Measurements from ENCODE around the gene STON2.

STON2 gene

DNA sequence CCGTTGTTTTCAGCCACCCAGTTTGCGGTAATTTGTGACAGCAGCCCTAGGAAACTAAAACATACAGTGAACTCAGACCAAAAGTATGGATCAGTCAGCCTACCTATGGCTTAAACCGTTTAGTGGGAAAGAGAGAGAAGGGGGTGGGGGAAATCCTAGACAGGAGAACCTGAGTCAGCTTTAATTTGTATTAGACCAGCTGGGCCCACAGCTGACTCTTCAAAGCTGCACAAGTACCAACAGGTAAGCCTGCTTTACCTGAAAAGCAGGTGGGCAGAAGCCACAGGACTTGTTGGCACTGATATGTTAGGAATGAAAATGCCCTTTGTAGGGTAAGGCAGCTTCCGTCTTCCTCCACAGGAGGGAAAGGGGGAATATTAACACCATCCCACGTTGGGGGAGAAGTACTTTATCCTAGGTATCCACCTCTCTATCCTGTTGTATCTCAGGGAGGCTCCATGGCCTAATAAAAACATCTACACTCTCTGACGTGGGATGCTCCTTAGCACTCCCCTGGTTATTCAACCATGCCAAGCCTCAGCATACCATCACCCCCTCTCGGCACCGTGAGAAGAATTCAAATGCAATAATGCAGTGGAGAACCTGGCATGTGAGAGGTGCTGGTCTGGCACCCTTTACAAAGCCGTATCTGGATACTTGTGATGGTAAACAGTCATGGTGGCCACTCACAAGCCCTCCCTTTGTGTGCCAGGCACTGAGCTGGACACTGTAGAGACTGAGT is 70.3 kb downstream of the STON2 start:
- DNase-seq, result no peak

DNA sequence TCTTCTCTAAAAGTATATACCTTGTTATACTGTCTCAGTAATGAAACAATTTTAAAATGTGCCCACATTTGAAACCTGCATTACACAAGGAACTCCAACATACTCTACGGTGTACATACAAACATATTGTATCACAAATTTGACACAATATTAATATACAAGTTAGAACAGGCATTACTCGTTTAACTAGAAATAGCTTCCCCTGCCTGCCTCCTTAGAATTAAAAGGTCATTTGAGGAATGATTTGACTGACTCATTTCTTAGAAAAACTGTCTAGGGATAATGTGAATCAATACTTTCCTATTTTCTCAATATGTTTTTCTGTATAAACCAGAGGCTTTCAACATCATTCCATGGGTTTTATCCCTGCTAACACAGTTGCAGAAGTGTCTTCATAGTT is 73.7 kb downstream of the STON2 start:
- no peak for DNase-seq

DNA sequence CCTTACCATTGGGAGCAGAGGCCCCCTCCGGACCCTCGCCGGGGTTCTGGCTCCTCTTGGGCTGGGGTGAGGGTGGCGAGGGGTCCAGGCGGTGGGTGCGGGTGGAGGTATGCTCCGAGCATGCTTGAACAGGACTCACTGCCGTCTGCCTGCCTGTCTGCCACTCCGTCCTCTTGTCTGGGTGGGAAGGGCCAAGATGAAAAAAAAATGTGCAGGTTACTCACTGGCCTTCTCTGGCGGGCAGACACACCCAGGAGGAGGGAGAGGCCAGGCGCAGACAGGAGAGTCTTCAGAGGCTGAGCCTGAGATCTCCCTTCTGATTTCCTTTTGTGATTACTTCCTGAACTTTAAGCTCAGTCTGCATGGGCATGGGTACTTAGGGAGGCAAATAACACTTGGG is 76.1 kb downstream of the STON2 start:
- DNase-seq, result no peak

- no peak for DNase-seq
These were observed 77.0 kb downstream of the STON2 start for GRCh38 chr14:81323093-81323492.

DNA sequence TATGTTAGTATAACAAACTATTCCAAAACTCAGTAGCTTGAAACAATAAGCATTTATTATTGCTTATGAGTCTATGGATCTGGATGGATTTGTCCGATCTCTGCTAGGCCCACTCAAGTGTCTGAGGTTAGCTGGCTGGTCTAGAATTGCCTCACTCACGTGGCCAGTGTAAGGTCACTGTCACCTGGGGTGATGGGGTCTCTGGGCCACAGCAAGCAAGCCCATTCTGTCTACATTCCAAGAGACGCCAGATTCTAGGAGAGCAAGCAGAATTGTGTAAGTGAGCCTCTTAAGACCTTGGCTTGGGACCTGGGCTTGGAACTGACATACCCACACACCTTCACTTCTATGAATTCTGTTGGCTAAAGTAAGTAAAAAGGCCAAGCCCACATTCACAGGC is 80.2 kb downstream of the STON2 start:
- DNase-seq, result no peak

GRCh38 chr14:81319314-81319713 is 80.8 kb downstream of the STON2 start:
- no peak for DNase-seq

- no peak for DNase-seq
These were observed 84.8 kb downstream of the STON2 start for GRCh38 chr14:81315341-81315740.

GRCh38 chr14:81314443-81315175 is 85.5 kb downstream of the STON2 start:
- no peak for DNase-seq

DNA sequence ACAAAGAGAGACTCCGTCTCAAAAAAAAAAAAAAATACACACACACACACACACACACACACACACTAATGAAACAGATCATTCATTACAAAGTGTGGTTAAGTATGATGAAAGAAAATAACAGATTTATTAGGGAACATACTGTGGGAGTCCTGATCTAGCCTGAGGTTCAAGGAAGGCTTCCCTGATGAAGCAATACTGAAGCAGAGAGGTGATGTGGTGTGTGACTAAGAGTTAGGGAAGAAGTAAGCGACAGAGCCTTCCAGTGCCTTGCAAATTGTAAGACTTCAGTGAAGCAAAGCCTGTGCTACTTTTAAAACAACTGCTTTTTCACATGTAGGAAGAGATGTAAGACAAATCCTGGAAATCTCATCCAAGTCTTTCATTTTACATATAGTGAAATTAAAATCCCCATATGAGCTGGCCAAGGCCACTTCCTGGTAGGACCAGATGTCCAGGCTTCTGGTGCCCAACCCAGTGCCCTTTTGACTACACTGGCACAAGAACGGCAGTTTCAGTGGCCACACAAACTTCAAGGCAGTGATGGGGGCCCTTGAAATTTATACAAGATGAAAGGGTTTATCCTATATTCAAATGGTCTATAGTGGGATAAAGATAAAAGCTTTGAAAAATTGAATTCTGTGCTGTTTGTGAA is 86.2 kb downstream of the STON2 start:
- no peak for DNase-seq

GRCh38 chr14:81313200-81313599 is 86.9 kb downstream of the STON2 start:
- DNase-seq, result no peak

DNA sequence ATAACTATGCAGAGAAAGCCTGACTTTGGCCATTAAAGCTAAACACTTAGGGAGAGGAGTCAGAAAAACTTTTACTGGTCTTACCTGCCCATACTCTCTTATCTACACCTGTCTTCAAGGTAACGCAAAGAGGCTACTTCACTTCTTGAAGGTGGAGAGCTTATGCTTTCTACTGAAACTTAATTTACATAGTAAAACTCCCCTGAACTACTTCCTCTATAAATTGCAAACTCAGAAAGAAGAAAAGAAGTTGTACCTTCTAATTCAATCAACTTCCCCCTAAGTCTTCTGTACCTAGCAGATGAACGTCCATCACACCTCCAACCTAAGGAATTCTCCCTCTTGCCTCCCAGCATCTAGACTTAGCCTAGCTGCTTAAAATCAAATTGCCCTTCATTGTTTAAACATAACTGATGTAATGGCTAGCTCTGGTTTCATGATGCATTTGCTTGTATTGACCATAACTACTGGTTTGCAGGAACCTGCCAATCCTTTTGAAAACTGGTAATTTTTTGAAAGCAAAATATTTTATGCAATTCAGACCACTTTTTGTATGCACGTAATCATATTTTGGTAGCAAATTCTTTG is 87.7 kb downstream of the STON2 start:
- DNase-seq, result no peak

DNA sequence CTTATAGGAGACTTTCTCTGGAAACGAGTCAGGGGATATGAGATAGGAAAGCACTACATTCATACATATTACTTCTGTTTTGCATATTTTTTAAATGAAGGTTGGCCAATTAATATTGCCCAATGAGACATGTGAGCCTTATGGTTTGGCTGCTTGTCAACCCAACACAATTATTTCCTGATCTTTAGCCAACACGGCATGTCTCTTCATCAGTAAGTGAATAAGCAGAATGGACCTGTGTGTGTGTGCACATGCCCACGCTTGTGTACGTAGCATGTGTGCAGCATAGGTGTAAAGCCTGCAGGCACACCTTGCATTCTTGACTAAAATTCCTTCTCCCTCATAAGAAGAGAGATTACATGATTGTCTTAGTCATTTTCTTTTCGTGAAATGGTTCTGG is 88.3 kb downstream of the STON2 start:
- no peak for DNase-seq

DNA sequence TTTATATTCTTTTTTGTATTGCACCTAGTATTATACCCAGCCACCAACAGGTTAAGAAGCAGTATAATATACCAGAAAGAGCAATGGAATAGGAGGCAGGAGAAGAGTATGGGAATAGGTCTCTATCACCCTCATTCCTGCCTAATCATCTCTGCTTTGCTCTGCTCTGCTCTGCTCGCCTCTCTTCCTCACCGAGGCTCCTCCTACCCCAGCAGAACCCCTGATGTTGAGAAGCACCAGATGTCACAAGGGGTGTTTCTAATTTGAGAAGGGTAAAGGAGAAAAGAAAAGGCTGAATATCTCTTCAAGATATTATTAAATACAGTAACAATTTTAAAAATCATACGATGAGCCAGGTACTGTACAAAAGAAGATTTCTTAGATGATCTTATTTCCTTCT is 89.0 kb downstream of the STON2 start:
- no peak for DNase-seq

GRCh38 chr14:81310606-81311005 is 89.5 kb downstream of the STON2 start:
- DNase-seq, result no peak

GRCh38 chr14:81309511-81309910 is 90.6 kb downstream of the STON2 start:
- DNase-seq, result no peak

DNA sequence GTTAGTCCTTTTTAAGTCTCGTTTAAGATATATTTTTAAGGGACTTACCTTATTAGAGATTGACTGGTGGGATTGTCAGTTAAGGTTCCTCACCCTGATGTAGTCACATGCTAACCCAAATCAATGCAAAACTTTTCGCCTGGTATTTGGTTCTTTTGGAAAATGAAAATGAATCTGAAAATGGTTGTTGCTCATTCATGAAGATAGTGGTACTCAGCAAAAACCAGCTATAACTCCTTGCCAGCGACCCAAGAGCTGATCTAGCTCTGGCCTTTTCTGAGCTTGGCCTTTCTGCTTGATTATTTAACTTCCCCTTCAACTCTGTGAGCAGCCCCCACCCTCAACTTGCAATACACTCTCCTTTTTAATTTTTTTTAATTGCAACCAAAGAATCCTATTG is 94.4 kb downstream of the STON2 start:
- DNase-seq, result no peak

GRCh38 chr14:81305065-81305464 is 95.1 kb downstream of the STON2 start:
- DNase-seq, result no peak

- no peak for DNase-seq
These were observed 96.7 kb downstream of the STON2 start for GRCh38 chr14:81303258-81303935.

GRCh38 chr14:81302638-81303037 is 97.5 kb downstream of the STON2 start:
- no peak for DNase-seq

GRCh38 chr14:81301813-81302212 is 98.3 kb downstream of the STON2 start:
- no peak for DNase-seq

DNA sequence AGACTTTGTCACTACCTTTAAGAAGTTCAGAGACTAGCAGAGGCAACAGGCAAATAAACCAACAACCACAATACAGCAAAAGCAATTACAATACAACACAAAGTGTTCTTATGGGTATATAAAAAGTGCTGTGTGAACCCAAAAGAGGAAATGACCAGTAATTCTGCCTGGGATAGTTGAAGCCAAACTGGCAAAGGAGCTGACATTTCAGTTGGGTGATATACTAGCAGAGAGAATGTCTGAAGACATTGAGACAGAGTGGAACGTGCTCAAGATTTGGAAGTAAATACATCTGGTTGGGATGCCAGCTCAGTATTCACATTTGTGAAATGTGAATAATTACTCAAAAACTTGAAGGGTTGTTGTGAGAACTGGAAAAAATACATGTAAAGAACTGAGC is 98.8 kb downstream of the STON2 start:
- DNase-seq, result no peak

- DNase-seq, result no peak
These were observed 101.2 kb downstream of the STON2 start for GRCh38 chr14:81298911-81299310.

DNA sequence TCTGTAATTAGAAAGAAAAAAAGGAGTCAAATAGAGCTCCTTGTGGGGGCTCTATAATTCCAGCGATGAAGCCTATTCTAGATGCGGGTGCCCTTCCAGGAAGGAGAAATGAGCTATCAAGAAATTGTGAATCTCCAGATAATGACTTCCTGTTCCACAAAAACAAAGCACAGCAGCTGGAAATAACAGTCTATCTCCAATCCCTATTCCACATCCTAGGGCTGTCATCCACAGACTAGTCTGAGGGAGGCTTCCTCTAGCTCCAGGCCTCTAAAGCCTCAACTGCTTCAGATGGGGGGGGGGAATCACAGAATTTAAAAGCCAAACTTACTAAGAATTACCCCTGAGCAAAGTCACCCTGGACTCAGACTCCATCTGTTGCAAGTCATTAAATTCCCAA is 102.0 kb downstream of the STON2 start:
- DNase-seq, result no peak
